ENCODE data around the gene RPL18. TPM values are rescaled to one million over a fixed set of nuclear protein-coding genes. Genes with fewer than 3 reads are reported as not detected.

Gene RPL18
- total and polyA plus RNA-seq, 2 experiments from 2014 or later = 1,898 to 2,011 TPM

GRCh38 chr19:48668332-48668731 lies 49.4 kb upstream of the RPL18 start:
- Mint-ChIP-seq H3K4me3 (no peak overlapping the region), H3K36me3 (ENCODE audit: low read depth) (no peaks in the 10 kb centered on the region; the same call in 2 of the 3 replicates), H3K9me3 (peaks cover 9% of the 10 kb centered on the region; the same call in 2 of the 3 replicates), H3K27me3 (ENCODE audit: insufficient read depth, low read depth, poor library complexity) (peaks cover 4% of the 10 kb centered on the region), H3K4me1 (peaks cover 9% of the 10 kb centered on the region), H3K27ac (no peak overlapping the region)
- no peak overlapping the region for H3K4me3 ChIP-seq
- no peak overlapping the region for H3K4me2 ChIP-seq
- H3K4me1 ChIP-seq (ENCODE audit: insufficient read depth) = peaks cover 2% of the 10 kb centered on the region
- no peaks in the 10 kb centered on the region for H3K36me3 ChIP-seq (ENCODE audit: insufficient read depth)
- no peaks in the 10 kb centered on the region for H4K20me1 ChIP-seq (replicated peaks; ENCODE audit: insufficient read depth)
- no peaks in the 10 kb centered on the region for H3K79me2 ChIP-seq (replicated peaks; ENCODE audit: insufficient read depth)
- H3K27ac ChIP-seq (ENCODE audit: low read depth) = no peak overlapping the region
- DNase-seq (ENCODE audit: low spot score) (no peak), ATAC-seq (no peak)
- H3K27me3 ChIP-seq (ENCODE audit: insufficient read depth) = no peaks in the 10 kb centered on the region
- H2AFZ ChIP-seq = no peak overlapping the region
- TF ChIP-seq EZH2 (IDR thresholded peaks at IDR 0.05; ENCODE audit: low read depth, unreplicated experiment) (no peak), CREB1 (CRISPR knock-in tag; IDR thresholded peaks at IDR 0.05; ENCODE audit: low read depth) (no peak), NANOG (IDR thresholded peaks at IDR 0.05; ENCODE audit: borderline replicate concordance) (no peak), ZNF114 (CRISPR knock-in tag; IDR thresholded peaks at IDR 0.05) (no peak), EZH2phosphoT487 (IDR thresholded peaks at IDR 0.05; ENCODE audit: unreplicated experiment) (no peak)
- TF ChIP-seq, protein P1, sequence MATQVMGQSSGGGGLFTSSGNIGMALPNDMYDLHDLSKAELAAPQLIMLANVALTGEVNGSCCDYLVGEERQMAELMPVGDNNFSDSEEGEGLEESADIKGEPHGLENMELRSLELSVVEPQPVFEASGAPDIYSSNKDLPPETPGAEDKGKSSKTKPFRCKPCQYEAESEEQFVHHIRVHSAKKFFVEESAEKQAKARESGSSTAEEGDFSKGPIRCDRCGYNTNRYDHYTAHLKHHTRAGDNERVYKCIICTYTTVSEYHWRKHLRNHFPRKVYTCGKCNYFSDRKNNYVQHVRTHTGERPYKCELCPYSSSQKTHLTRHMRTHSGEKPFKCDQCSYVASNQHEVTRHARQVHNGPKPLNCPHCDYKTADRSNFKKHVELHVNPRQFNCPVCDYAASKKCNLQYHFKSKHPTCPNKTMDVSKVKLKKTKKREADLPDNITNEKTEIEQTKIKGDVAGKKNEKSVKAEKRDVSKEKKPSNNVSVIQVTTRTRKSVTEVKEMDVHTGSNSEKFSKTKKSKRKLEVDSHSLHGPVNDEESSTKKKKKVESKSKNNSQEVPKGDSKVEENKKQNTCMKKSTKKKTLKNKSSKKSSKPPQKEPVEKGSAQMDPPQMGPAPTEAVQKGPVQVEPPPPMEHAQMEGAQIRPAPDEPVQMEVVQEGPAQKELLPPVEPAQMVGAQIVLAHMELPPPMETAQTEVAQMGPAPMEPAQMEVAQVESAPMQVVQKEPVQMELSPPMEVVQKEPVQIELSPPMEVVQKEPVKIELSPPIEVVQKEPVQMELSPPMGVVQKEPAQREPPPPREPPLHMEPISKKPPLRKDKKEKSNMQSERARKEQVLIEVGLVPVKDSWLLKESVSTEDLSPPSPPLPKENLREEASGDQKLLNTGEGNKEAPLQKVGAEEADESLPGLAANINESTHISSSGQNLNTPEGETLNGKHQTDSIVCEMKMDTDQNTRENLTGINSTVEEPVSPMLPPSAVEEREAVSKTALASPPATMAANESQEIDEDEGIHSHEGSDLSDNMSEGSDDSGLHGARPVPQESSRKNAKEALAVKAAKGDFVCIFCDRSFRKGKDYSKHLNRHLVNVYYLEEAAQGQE (IDR thresholded peaks at IDR 0.05; ENCODE audit: unreplicated experiment) = no peak
- H3F3A ChIP-seq (replicated peaks; ENCODE audit: low read depth) = no peaks in the 10 kb centered on the region
- no peaks in the 10 kb centered on the region for H3K9me2 ChIP-seq (ENCODE audit: insufficient read depth)

- Mint-ChIP-seq H3K4me1 (no peaks in the 10 kb centered on the region), H3K27me3 (ENCODE audit: insufficient read depth, low read depth, poor library complexity) (peaks cover 3% of the 10 kb centered on the region)
- DNase-seq (ENCODE audit: low spot score) = no peak
- TF ChIP-seq CREB1 (CRISPR knock-in tag; IDR thresholded peaks at IDR 0.05; ENCODE audit: low read depth) (no peak), EZH2phosphoT487 (IDR thresholded peaks at IDR 0.05; ENCODE audit: unreplicated experiment) (no peak), EZH2 (IDR thresholded peaks at IDR 0.05; ENCODE audit: low read depth, unreplicated experiment) (no peak)
- TF ChIP-seq, protein P2, sequence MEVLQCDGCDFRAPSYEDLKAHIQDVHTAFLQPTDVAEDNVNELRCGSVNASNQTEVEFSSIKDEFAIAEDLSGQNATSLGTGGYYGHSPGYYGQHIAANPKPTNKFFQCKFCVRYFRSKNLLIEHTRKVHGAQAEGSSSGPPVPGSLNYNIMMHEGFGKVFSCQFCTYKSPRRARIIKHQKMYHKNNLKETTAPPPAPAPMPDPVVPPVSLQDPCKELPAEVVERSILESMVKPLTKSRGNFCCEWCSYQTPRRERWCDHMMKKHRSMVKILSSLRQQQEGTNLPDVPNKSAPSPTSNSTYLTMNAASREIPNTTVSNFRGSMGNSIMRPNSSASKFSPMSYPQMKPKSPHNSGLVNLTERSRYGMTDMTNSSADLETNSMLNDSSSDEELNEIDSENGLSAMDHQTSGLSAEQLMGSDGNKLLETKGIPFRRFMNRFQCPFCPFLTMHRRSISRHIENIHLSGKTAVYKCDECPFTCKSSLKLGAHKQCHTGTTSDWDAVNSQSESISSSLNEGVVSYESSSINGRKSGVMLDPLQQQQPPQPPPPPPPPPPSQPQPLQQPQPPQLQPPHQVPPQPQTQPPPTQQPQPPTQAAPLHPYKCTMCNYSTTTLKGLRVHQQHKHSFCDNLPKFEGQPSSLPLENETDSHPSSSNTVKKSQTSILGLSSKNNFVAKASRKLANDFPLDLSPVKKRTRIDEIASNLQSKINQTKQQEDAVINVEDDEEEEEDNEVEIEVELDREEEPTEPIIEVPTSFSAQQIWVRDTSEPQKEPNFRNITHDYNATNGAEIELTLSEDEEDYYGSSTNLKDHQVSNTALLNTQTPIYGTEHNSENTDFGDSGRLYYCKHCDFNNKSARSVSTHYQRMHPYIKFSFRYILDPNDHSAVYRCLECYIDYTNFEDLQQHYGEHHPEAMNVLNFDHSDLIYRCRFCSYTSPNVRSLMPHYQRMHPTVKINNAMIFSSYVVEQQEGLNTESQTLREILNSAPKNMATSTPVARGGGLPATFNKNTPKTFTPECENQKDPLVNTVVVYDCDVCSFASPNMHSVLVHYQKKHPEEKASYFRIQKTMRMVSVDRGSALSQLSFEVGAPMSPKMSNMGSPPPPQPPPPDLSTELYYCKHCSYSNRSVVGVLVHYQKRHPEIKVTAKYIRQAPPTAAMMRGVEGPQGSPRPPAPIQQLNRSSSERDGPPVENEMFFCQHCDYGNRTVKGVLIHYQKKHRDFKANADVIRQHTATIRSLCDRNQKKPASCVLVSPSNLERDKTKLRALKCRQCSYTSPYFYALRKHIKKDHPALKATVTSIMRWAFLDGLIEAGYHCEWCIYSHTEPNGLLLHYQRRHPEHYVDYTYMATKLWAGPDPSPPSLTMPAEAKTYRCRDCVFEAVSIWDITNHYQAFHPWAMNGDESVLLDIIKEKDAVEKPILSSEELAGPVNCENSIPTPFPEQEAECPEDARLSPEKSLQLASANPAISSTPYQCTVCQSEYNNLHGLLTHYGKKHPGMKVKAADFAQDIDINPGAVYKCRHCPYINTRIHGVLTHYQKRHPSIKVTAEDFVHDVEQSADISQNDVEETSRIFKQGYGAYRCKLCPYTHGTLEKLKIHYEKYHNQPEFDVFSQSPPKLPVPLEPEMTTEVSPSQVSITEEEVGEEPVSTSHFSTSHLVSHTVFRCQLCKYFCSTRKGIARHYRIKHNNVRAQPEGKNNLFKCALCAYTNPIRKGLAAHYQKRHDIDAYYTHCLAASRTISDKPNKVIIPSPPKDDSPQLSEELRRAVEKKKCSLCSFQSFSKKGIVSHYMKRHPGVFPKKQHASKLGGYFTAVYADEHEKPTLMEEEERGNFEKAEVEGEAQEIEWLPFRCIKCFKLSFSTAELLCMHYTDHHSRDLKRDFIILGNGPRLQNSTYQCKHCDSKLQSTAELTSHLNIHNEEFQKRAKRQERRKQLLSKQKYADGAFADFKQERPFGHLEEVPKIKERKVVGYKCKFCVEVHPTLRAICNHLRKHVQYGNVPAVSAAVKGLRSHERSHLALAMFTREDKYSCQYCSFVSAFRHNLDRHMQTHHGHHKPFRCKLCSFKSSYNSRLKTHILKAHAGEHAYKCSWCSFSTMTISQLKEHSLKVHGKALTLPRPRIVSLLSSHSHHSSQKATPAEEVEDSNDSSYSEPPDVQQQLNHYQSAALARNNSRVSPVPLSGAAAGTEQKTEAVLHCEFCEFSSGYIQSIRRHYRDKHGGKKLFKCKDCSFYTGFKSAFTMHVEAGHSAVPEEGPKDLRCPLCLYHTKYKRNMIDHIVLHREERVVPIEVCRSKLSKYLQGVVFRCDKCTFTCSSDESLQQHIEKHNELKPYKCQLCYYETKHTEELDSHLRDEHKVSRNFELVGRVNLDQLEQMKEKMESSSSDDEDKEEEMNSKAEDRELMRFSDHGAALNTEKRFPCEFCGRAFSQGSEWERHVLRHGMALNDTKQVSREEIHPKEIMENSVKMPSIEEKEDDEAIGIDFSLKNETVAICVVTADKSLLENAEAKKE (CRISPR knock-in tag; IDR thresholded peaks at IDR 0.05) = no peak
- TF ChIP-seq, protein P3, sequence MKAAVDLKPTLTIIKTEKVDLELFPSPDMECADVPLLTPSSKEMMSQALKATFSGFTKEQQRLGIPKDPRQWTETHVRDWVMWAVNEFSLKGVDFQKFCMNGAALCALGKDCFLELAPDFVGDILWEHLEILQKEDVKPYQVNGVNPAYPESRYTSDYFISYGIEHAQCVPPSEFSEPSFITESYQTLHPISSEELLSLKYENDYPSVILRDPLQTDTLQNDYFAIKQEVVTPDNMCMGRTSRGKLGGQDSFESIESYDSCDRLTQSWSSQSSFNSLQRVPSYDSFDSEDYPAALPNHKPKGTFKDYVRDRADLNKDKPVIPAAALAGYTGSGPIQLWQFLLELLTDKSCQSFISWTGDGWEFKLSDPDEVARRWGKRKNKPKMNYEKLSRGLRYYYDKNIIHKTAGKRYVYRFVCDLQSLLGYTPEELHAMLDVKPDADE (IDR thresholded peaks at IDR 0.05) = no peak
- TF ChIP-seq, protein P4, sequence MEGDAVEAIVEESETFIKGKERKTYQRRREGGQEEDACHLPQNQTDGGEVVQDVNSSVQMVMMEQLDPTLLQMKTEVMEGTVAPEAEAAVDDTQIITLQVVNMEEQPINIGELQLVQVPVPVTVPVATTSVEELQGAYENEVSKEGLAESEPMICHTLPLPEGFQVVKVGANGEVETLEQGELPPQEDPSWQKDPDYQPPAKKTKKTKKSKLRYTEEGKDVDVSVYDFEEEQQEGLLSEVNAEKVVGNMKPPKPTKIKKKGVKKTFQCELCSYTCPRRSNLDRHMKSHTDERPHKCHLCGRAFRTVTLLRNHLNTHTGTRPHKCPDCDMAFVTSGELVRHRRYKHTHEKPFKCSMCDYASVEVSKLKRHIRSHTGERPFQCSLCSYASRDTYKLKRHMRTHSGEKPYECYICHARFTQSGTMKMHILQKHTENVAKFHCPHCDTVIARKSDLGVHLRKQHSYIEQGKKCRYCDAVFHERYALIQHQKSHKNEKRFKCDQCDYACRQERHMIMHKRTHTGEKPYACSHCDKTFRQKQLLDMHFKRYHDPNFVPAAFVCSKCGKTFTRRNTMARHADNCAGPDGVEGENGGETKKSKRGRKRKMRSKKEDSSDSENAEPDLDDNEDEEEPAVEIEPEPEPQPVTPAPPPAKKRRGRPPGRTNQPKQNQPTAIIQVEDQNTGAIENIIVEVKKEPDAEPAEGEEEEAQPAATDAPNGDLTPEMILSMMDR (conservative IDR thresholded peaks at IDR 0.05; ENCODE audit: low read depth in 2 of 2) = no peak
These were observed 46.8 kb upstream of the RPL18 start for GRCh38 chr19:48665786-48666185.

More at GRCh38 chr19:48665786-48666185, 46.8 kb upstream of the RPL18 start:
- no peak overlapping the region for H3K27ac Mint-ChIP-seq
- H3K9me2 ChIP-seq (ENCODE audit: insufficient read depth) = no peaks in the 10 kb centered on the region
- H3K4me2 ChIP-seq = no peak overlapping the region
- H3K27ac ChIP-seq (ENCODE audit: low read depth) = no peak overlapping the region
- peaks cover 3% of the 10 kb centered on the region; the same call in 2 of the 3 replicates for H3K36me3 Mint-ChIP-seq (ENCODE audit: low read depth)
- peaks cover 15% of the 10 kb centered on the region for H3K9me3 Mint-ChIP-seq
- H3K36me3 ChIP-seq (ENCODE audit: insufficient read depth) = no peaks in the 10 kb centered on the region
- no peaks in the 10 kb centered on the region for H3K79me2 ChIP-seq (replicated peaks; ENCODE audit: insufficient read depth)
- no peaks in the 10 kb centered on the region for H3F3A ChIP-seq (replicated peaks; ENCODE audit: low read depth)
- no peaks in the 10 kb centered on the region for H4K20me1 ChIP-seq (replicated peaks; ENCODE audit: insufficient read depth)
- no peak overlapping the region for H2AFZ ChIP-seq
- H3K27me3 ChIP-seq (ENCODE audit: insufficient read depth) = no peaks in the 10 kb centered on the region
- H3K4me1 ChIP-seq (ENCODE audit: insufficient read depth) = no peaks in the 10 kb centered on the region
- H3K4me3 ChIP-seq = no peak overlapping the region
- no peak overlapping the region for H3K4me3 Mint-ChIP-seq
- no peak for ATAC-seq
